DMS153 (cell line): ENCODE measurements around the gene SLC17A8.

Experiments used
- DNase-seq: peaks from one replicate; lab custom pipeline; 2025; lab: John Stamatoyannopoulos, UW

SLC17A8 gene

DNA sequence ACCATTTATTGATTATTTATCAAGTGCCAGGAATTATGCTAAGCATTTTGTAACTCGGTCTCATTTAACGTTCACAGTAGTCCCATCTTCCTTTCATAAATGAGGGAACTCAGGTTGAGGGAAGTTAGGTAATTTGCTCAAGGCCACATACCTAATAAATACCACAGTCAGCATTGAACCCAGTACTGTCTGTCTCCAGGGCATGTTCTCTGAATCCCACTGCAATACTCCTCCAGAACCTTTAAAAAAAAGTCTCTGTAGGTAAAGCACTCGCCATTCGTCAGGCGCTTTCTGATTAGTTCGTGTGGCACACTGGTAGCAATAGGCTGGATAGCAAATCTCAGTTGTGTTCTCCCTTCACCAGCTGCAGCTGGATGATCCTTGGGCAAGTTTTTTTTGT, 14.3 kb downstream of the SLC17A8 start:
- no peak for DNase-seq

DNA sequence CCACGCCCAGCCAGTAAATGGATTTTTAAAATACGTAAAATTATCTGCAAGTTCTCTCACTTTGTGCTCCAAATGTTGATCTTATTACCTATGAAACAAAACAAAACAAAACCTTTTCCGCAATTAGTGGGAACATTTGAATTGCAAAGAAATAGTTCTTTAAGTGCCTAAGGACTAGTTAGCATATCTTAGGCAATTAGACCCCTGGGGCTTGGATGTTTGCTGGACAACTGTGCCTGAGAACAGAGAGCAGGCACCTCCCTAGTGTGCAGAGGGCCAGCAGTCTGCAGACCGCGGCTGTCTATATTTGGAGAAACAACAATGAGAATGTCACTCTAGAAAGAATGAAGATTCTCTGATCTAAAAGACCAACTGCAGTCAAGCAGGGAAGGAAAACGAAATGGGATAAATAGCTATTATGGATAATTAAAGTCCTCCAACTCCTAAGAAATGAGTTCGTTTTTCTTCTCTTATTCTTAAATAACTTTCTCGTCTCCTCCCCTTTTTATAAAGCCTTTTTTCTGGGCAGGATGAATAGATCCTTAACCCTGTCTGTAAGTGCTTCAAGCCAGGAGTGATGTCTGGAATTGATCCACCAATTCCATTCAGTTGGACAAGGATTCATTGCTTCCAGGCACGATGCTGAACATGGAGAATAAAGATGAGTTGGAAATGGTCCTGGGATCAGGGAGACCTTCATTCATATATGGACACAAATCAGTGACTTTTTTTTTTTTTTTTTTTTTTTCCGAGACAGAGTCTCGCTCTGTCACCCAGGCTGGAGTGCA, 16.2 kb downstream of the SLC17A8 start:
- no peak for DNase-seq

DNA sequence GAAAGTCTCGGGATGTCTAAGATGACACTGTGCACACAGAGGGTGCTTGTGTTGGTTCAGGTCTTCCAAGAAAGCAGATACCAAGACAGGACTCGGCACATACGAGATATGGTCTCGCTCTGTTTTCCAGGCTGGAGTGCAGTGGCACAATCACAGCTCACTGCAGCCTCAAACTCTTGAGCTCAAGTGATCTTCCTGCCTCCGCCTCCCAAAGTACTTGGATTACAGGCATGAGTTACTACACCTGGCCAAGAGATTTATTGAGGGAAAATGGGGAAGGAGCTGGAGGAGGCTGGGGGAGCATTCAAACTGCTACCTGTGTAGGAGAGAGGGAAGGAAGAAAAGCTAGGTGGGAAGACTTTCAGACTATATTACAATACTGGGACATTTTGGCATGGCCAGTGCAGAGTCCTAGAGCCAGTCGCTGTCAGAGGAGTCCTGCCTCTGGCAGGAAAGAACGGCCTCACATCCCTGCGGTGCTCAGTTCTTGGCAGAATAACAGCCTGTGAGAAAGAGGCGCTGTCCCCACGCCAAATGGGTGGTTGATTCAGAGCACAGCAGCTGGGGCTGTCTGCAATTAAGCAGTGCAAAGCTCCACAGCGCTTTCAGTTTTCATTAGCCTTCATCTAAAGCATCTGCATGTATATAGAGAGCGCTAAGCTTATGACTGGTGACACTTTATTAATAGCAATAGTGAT, 18.3 kb downstream of the SLC17A8 start:
- DNase-seq = no peak

DNA sequence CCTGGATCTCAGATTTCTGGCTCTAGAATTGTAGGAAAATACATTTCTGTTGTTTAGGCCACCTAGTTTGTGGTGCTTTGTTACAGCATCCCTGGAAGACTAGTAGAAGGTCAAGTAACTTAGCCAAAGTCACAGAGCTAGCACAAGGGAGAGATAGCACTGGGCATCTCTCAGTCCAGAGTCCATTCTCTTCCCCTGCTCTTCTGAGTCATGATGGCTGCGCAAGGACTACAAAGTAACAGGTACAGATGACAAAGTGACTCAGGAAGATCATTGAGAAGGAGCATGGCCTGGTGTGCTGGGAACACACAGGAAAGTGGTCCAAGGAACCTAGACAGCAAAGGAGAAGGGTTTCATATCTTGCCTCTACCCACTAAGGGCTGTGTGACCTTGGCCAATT, 19.3 kb downstream of the SLC17A8 start:
- DNase-seq = no peak

DNA sequence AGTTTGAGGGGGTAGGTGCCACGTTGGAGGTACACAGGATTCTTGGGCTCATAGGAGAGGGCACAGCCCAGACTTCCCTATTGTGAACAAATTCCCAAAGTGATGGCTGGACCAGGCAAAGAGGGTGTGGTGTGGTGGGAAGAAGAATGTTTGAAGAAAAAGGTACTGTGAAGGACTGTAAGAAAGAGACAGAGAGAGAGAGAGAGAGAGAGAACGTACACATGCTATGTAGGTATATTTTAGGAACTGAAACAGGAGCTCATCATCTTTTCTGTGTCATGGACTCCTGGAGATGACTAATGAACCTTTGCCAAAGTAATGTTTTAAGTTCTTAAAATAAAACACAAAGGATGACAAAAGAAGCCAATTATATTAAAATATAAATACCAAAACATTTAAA, 24.5 kb downstream of the SLC17A8 start:
- no peak for DNase-seq

DNA sequence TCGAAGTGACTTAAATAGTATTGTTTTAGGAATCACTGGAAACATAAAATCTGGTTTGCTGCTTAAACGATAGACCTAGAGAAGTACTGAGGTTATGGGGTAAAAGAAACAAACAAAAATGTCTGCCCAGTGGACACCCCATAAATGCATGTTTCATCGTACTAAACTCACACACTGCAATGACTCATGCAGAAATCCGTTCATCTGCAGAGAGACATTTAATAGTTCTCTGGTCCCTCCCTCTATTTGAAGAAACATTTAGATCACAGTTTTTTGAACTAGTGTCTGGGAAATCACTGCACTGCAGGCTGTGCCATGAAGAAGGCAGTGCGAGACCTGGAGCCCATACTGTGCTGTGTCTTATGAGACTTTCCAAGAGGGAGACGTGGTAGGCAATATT, 25.5 kb downstream of the SLC17A8 start:
- DNase-seq = no peak

DNA sequence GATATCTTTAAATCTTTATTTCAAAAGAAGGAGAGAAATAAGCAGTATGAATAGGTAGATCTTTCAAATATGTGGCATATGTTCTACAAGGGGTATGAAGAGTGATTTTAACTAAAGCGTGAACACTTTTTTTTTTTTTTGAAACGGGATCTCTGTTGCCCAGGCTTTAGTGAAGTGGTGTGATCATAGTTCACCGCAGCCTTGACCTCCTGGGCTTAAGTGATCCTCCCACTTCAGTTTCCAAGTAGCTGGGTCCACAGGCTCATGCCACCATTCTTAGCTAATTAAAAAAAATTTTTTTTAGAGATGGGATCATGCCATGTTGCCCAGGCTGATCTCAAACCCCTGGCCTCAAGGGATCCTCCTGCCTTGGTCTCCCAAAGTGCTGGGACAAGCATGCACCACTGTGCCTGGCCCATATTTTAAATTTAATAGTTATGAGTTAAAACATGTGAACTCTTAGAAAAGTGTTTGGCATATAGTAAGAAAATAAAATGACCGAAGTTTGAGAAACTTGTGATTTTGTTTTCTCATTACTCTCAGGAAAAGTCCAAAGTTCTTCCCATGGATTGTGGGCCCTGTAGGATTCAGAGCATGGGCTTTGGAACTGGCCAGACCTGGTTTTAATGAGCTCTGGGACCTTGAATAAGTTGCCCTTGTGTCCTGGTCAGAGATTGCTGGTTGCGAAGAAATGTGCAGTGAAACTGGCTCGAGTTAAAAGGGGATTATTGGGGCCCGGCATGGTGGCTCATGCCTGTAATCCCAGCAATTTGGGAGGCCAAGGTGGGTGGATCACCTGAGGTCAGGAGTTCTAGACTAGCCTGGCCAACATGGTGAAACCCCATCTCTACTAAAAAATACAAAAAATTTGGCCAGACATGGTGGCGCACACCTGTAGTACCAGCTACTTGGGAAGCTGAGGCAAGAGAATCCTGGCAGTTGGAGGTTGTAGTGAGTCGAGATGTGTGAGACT, 27.0 kb downstream of the SLC17A8 start:
- DNase-seq = no peak

DNA sequence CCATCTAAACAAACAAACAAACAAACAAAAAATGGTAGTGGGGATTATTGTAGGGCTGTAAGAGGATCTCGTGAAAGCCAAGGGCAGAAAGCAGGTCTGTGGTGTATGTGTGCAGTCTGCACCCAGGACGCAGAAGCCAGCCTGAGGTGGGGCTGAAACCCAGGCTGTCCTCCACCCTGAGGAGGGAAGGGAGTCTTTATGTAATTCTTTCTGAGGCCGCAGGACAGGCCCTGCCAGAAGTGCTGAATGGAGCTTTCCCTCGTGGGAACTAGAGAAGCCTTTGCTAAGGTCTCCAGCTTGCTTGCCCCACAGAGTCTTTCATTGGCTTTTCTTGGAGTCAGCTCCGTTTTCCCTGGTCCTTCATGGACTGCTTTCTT, 27.7 kb downstream of the SLC17A8 start:
- no peak for DNase-seq

DNA sequence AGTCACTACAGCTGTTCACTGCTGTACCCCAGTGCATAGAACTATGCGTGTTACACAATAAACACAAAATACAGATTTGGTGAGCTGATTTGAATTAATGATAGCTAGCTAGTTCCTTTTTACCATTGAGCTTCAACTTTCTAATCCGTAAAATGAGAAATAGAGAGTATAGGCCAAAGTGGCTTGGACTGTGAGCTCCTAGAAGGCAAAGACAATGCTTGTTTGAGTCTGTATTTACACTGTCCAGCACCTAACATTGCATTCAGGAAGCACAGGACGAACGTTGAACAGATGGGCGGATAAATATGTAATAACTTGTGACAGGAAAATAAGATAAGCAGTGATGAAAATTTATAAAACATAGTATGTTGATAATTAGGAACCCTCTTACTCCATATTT, 31.5 kb downstream of the SLC17A8 start:
- DNase-seq = no peak

DNA sequence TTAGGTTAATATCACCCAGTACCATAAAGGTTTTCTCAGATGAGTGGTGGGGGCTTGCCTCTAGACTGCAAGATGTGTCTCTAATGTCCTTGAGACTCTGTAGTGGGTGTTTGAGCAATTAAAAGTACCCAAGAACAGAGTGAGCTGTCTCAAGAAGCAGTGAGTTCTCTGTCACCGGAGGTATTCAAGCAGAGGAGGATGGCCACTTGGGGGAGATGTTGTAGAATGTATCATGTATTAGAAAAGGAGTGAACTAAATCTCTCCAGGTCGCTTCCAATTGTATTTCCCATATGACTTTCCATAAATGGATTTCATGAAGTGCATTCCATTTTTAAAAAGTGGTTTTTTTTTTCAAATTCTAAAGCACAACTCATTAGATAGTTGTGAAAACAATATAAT, 35.0 kb downstream of the SLC17A8 start:
- no peak for DNase-seq

DNA sequence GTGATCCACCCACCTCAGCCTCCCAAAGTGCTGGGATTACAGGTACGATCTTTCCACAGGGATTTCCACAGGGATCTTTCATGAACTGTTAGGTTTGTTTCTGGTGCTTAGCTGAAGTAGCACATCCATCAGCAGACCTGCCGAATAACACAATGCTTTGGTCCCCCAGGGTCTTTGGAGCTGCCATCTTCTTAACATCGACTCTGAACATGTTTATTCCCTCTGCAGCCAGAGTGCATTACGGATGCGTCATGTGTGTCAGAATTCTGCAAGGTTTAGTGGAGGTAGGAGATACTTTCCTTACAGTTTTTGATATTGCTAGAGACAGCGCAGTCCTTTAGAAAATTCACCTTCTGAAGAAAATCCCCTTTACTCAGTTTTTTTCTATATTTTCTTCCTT, 36.3 kb downstream of the SLC17A8 start:
- no peak for DNase-seq

DNA sequence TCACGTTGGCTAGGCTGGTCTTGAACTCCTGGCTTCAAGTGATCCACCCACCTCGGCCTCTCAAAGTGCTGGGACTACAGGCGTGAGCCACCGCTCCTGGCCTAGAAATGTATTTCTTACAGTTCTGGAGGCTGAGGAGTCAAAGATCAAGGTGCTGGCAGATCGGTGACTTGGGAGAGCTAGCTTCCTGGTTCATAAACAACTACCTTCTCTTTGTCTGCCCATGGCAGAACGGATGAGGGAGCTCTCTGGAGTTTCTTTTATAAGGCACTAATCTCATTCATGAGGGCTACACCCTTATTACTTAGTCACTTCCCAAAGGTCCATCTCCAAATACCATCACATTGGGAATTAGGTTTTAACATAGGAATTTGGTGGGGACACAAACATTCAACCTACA, 38.9 kb downstream of the SLC17A8 start:
- DNase-seq = no peak

DNA sequence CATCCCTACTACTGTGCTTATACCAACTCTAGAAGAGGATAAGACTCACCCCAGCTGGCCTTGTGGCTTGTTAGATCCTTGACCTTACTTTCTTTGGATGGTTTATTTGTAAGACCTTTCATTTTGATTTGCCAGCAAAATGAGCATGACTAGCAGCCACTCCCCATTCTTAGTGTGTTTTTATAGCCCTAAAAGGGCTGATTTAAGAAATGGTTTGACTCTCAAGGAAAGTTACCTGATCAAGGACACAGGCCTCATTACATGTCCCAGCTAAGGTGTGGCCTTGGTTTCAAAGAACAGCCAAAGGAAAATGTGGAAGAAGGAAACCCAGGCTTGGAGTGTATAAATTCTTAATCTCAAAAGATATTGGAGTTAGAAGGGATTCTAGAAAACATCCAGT, 41.4 kb downstream of the SLC17A8 start:
- DNase-seq = no peak

DNA sequence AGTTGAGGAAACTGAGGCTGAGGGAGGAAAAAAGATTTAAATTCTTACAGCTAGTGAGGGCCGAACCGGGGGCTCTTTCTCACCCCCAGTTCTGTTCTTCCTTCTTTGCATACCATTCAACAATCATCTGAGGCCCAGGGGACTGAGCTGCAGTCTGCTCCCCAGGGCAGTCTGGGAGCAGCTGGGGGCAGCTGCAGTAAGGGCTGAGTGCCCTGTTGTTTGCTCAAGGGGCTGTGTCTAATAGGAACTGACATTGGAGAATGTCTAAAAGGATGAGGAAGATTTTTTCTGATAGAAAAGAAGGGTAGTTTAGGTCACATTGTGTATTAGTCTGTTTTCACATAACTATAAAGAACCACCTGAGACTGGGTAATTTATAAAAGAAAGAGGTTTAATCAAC, 42.2 kb downstream of the SLC17A8 start:
- DNase-seq = no peak

DNA sequence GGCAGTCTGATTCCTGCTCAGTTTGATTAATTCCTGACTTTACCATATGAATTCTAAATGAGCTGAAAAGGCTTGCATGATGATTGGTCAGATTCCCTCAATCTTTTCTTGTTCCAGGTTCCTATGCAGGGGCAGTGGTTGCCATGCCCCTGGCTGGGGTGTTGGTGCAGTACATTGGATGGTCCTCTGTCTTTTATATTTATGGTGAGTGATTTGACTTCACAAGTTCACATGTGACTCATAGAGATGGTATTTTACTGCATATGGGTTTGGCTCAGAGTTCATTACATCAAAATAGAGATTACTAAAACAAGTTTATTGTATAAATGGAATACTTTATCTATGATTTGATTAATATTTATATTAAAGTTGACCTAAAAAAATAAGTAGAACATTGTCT, 44.8 kb downstream of the SLC17A8 start:
- no peak for DNase-seq

DNA sequence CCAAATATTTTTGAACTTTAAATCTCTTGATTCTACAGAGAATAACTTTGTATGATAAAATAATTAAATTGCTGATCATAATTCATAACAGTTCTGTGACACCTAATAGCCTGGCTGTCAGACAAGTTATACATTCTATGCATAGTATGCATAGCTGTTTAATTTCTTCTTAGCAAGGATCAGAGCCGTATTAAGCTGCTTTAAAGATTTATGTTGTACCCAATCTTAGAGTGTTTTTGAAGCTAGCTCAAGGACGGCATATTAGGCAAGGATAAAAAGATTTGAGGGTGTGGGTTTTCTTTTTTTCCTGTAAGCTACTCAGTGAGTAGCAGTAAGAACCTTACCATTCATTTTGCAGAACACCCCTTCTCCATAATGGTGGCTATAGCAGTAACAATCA, 45.9 kb downstream of the SLC17A8 start:
- no peak for DNase-seq

DNA sequence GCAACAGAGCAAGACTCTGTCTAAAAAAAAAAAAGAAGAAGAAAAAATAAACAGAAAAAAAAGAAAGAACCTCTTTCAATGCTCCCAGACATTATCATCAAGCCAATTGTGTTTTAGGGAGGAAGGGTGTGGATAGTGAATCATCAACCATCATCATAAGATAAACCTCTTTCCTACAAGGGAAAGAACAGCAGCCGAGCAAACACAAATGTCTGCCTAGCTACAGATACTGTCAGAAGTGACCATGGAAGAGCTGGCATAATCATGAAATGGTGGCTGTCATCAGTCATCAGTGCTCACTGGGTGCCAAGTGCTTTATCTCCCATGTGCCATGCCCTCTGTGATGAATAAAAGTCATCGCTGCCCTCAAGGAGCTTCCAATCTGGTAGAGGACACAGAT, 46.6 kb downstream of the SLC17A8 start:
- DNase-seq = no peak

DNA sequence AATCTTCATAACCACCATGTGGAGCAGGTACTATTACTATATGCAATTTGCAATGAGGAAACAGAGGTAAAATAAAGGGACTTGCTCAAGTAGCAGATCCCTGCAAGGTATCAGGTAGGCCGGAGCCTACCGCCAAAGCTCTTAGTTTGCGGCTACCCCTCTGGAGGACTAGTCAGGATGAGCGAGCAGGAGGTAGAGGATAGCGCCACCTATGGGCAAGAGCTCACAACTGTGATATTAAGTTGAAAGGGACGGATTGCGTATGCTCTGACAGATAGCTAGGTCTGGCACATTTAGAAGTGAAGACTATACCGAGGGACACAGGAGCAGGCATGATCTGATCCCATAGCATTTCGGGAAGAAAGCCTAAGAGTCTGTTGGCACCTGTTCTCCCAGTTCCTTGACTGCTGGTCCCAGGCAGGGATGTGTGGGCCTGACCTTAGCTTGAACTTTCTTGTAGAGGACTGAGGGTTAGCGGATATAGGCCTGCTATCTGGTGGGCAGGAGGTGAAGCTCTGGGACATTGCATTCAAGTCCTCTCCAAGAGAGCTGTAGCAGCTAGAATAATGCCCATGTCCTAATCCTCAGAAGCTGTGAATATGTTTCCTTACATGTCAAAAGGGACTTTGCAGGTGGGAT, 48.0 kb downstream of the SLC17A8 start:
- DNase-seq = no peak

DNA sequence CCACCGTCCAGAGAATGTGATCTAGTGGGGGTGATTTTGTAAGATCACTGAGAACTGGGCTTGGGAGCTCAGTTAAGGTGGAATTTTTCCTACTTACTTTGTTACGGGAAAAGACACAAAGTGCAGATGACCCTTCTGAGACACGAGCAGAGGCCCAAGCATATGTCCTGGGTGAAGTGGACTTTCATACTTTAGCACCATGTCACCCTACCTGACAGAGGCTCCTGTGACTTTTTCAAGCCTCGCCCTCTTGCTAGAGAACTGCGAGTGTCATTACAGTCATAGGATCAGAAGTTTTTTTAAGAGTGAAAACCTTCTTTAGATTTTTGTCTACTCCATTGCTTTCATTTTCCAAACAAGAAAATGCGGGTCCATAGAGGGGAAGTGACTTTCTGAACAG, 56.1 kb downstream of the SLC17A8 start:
- DNase-seq = no peak

DNA sequence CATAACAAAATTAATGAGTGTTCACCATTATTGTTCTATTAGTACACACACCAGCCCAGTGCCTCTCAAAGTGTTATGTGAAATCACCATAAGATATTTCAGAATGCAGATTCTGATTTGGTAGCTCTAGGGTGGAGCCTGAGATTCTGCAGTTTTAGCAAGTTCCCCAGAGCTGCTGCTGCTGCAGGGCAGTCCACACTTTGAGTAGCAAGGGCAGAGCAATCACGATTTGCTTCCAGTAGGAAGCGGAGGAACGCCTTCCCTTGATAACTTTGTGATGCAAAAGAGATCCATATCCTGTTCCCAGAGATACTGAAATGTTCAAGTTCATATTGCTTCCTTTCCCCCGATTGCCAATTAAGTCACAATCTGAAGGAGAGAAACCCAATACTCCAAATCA, 57.9 kb downstream of the SLC17A8 start:
- DNase-seq = no peak

DNA sequence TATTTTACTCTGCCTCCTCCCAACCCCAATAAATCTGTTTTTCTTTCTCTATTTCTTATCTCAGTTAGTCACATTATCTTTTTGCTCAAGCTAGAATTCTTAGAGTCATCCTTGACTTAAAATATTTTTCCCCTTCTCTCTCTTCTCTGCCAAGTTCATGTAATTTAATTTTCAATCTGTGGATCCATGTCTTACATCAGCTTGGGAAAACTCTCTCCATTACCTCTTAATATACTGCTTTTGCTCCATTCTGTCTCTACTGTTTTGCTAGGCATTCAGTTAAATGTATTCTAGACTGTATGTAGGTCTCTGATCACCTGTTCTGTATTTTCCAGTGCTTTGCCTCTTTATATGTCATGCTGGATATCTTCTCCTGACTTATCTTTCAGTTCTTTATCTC, 65.8 kb downstream of the SLC17A8 start:
- no peak for DNase-seq

DNA sequence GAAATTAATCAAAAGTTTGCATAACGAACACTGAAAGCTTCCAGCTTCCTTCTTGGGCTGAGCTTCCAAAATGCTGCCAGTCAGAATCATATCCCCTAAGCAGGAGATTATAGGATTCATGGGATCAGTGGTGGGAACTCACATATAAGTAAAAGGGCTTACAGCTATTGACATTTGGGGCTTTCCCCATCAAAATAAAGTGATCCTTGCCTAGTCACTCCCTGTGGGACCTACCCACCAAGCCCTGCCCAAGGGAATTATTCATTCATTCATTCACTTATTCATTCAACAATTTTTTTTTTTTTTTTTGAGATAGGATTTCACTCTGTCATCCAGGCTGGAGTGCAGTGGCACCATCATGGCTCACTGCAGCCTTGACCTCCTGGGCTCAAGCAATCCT, 69.3 kb downstream of the SLC17A8 start:
- DNase-seq = no peak
